HG03097 (cell line): Measurements from ENCODE around the gene STPG1.
A peak's percentile ranks its signal among the peaks of the same experiment; 100 is the strongest.

Experiments used
- ATAC-seq: cut with Tn5 transposase; IDR thresholded peaks from one replicate; pipeline ENCODE4 v1.9.1; 2021; ENCODE audit not compliant: unreplicated experiment, low FRiP score

STPG1 gene

GRCh38 chr1:24400065-24400464 is 13.5 kb downstream of the STPG1 start:
- ATAC-seq: no peak

- ATAC-seq: no peak
These were observed 19.7 kb downstream of the STPG1 start for GRCh38 chr1:24393892-24394291.

GRCh38 chr1:24392982-24393650 is 20.5 kb downstream of the STPG1 start:
- ATAC-seq: no peak

GRCh38 chr1:24392604-24392946 is 21.0 kb downstream of the STPG1 start:
- ATAC-seq: no peak

GRCh38 chr1:24391882-24392603 is 21.5 kb downstream of the STPG1 start:
- peak; percentile 71 for ATAC-seq

GRCh38 chr1:24390924-24391782 is 22.4 kb downstream of the STPG1 start:
- peak; percentile 36 for ATAC-seq

GRCh38 chr1:24389231-24389678 is 24.3 kb downstream of the STPG1 start:
- no peak for ATAC-seq

- ATAC-seq: no peak
These were observed 25.2 kb downstream of the STPG1 start for GRCh38 chr1:24388331-24388885.

GRCh38 chr1:24387636-24388175 is 25.9 kb downstream of the STPG1 start:
- no peak for ATAC-seq

- no peak for ATAC-seq
These were observed 26.7 kb downstream of the STPG1 start for GRCh38 chr1:24386931-24387330.

- ATAC-seq: no peak
These were observed 27.3 kb downstream of the STPG1 start for GRCh38 chr1:24386241-24386640.

GRCh38 chr1:24385160-24385940 is 28.2 kb downstream of the STPG1 start:
- ATAC-seq: no peak

- no peak for ATAC-seq
These were observed 29.1 kb downstream of the STPG1 start for GRCh38 chr1:24384251-24385090.

- no peak for ATAC-seq
These were observed 30.1 kb downstream of the STPG1 start for GRCh38 chr1:24383381-24383940.

- ATAC-seq: no peak
These were observed 31.4 kb downstream of the STPG1 start for GRCh38 chr1:24382165-24382577.

- ATAC-seq: no peak
These were observed 32.3 kb downstream of the STPG1 start for GRCh38 chr1:24381256-24381655.

- ATAC-seq: no peak
These were observed 33.1 kb downstream of the STPG1 start for GRCh38 chr1:24380508-24380907.

GRCh38 chr1:24379733-24380315 is 33.8 kb downstream of the STPG1 start:
- no peak for ATAC-seq
